HCT116 (cell line): ENCODE measurements around the gene RTL10.

Experiments used
- JUND ChIP-seq: IDR thresholded peaks from 2 replicates; pipeline ENCODE4 v1.6.1; 2012
- POLR2A ChIP-seq: IDR thresholded peaks from 2 replicates; pipeline ENCODE4 v1.7.0; 2011; ENCODE audit warnings: borderline replicate concordance; ENCODE audit not compliant: insufficient read depth, insufficient read length; ENCODE audit errors: extremely low read depth
- TF ChIP-seq, protein P1 (sequence below), 3 experiments: fragments of 200-600 bp in 1 of 3; sonication (generic) in 1 of 3; IDR thresholded peaks in 2 of 3; conservative IDR thresholded peaks in 1 of 3; 2 replicates each; pipeline ENCODE4 v1.5.1; 2012 to 2017; ENCODE audit warnings: low read depth in 2 of 3, low read length in 2 of 3, antibody characterized with exemption in 1 of 3, borderline replicate concordance in 1 of 3, control low read depth in 1 of 3, mild to moderate bottlenecking in 1 of 3, mixed read lengths in 1 of 3, mixed run types in 1 of 3, moderate library complexity in 1 of 3; ENCODE audit not compliant: insufficient read depth in 1 of 3

DNA sequence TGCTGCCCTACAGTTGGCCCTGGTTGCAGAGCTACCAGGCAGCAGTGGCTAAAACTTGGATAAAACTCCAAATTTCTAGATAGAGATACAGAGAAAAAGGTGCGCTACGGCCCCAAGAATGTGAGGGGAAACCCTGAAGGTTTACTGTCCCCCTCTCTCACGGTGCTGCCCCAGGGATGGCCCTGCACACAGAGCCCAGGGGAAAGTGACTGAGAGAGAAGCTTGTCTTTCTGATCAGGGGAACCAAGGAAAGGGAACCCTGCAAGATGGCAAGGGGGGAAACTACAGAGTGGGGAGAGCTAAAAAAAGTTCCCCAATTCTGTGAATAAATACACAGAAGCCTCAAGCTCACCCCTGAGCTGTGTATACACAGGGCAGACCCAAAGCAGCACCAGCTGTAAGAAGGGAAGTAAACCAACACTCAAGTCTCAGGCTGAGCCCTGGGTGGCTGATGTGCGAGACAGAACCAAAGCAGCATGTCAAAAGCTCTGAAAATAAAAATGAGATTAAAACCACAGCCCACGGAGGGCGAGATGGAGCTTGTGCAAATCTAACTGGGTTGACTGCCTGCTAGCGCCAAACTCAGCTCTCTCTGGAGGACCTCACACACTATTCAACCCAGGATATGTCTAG is 22.1 kb downstream of the RTL10 start:
- TF ChIP-seq, protein P1, sequence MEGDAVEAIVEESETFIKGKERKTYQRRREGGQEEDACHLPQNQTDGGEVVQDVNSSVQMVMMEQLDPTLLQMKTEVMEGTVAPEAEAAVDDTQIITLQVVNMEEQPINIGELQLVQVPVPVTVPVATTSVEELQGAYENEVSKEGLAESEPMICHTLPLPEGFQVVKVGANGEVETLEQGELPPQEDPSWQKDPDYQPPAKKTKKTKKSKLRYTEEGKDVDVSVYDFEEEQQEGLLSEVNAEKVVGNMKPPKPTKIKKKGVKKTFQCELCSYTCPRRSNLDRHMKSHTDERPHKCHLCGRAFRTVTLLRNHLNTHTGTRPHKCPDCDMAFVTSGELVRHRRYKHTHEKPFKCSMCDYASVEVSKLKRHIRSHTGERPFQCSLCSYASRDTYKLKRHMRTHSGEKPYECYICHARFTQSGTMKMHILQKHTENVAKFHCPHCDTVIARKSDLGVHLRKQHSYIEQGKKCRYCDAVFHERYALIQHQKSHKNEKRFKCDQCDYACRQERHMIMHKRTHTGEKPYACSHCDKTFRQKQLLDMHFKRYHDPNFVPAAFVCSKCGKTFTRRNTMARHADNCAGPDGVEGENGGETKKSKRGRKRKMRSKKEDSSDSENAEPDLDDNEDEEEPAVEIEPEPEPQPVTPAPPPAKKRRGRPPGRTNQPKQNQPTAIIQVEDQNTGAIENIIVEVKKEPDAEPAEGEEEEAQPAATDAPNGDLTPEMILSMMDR (IDR thresholded peaks at IDR 0.05 in 2 of 3, conservative IDR thresholded peaks at IDR 0.05 in 1 of 3; ENCODE audit: borderline replicate concordance in 1 of 3, insufficient read depth in 1 of 3, low read depth in 2 of 3, low read length in 2 of 3), result no peak
- TF ChIP-seq JUND, result no peak
- no peak for TF ChIP-seq POLR2A
